H9 (cell line): ENCODE results near the gene C1orf56. TPM values are rescaled to one million over a fixed set of nuclear protein-coding genes. Genes with fewer than 3 reads are reported as not detected.

Experiments used
- DNase-seq: peaks from one replicate; pipeline ENCODE4 v3.0.0-alpha.2; 2017
- H2AFZ ChIP-seq: one replicate; pipeline ENCODE4 v1.6.1; 2013; ENCODE audit warnings: mild to moderate bottlenecking, low read length, control low read depth, moderate library complexity
- H2AK5ac ChIP-seq: 2 replicates; pipeline ENCODE4 v1.6.1; 2013; ENCODE audit warnings: low read length, control low read depth, mixed read lengths; ENCODE audit not compliant: insufficient read length
- H2BK120ac ChIP-seq: one replicate; pipeline ENCODE4 v1.6.1; 2013; ENCODE audit warnings: low read depth, mild to moderate bottlenecking, low read length, control low read depth, inconsistent platforms; ENCODE audit not compliant: poor library complexity, severe bottlenecking
- H2BK12ac ChIP-seq: 2 replicates; pipeline ENCODE4 v1.6.1; 2013; ENCODE audit warnings: low read length, control low read depth, mixed read lengths, low read depth; ENCODE audit not compliant: insufficient read length
- H2BK15ac ChIP-seq: 2 replicates; pipeline ENCODE4 v1.6.1; 2013; ENCODE audit warnings: low read depth, low read length, control low read depth
- H2BK20ac ChIP-seq: one replicate; pipeline ENCODE4 v1.6.1; 2013; ENCODE audit warnings: low read depth, mild to moderate bottlenecking, low read length, control low read depth, inconsistent platforms; ENCODE audit not compliant: poor library complexity, severe bottlenecking
- H2BK5ac ChIP-seq: 2 replicates; pipeline ENCODE4 v1.6.1; 2013; ENCODE audit warnings: low read length, control low read depth, mixed read lengths; ENCODE audit not compliant: insufficient read length
- H3K14ac ChIP-seq: 2 replicates; pipeline ENCODE4 v1.6.1; 2013; ENCODE audit warnings: low read length, control low read depth; ENCODE audit not compliant: insufficient read depth
- H3K18ac ChIP-seq: 2 replicates; pipeline ENCODE4 v1.6.1; 2013; ENCODE audit warnings: low read depth, mild to moderate bottlenecking, mixed read lengths, low read length, control low read depth; ENCODE audit not compliant: insufficient read length
- H3K23ac ChIP-seq: 2 replicates; pipeline ENCODE4 v1.6.1; 2013; ENCODE audit warnings: low read length, control low read depth, mixed read lengths, low read depth; ENCODE audit not compliant: insufficient read length
- H3K23me2 ChIP-seq: 2 replicates; pipeline ENCODE4 v1.6.1; 2013; ENCODE audit warnings: low read depth, mild to moderate bottlenecking, mixed read lengths, low read length, control low read depth; ENCODE audit not compliant: insufficient read length, poor library complexity, severe bottlenecking
- H3K27ac ChIP-seq: 2 replicates; pipeline ENCODE4 v1.5.1; 2013; ENCODE audit warnings: low read length, control low read depth, mixed read lengths, low read depth; ENCODE audit not compliant: insufficient read length
- H3K27me3 ChIP-seq: 2 replicates; pipeline ENCODE4 v1.6.1; 2013; ENCODE audit warnings: low read length, control low read depth, inconsistent platforms; ENCODE audit not compliant: insufficient read depth
- H3K4ac ChIP-seq: 2 replicates; pipeline ENCODE4 v1.6.1; 2013; ENCODE audit warnings: low read depth, mild to moderate bottlenecking, control low read depth, inconsistent platforms, low read length, moderate library complexity
- H3K4me1 ChIP-seq: 2 replicates; pipeline ENCODE4 v1.6.1; 2013; ENCODE audit warnings: low read length, control low read depth, inconsistent platforms; ENCODE audit not compliant: insufficient read depth
- H3K4me2 ChIP-seq: 2 replicates; pipeline ENCODE4 v1.6.1; 2013; ENCODE audit warnings: low read length, control low read depth, mixed read lengths; ENCODE audit not compliant: insufficient read length, insufficient read depth
- H3K56ac ChIP-seq: 2 replicates; pipeline ENCODE4 v1.6.1; 2013; ENCODE audit warnings: low read depth, mild to moderate bottlenecking, mixed read lengths, low read length, control low read depth; ENCODE audit not compliant: insufficient read length
- H3K79me1 ChIP-seq: 2 replicates; pipeline ENCODE4 v1.6.1; 2013; ENCODE audit warnings: low read depth, mild to moderate bottlenecking, moderate library complexity, low read length, control low read depth, inconsistent platforms; ENCODE audit not compliant: insufficient read depth, poor library complexity, severe bottlenecking
- H3K79me2 ChIP-seq: 2 replicates; pipeline ENCODE4 v1.6.1; 2013; ENCODE audit warnings: low read length, control low read depth, inconsistent platforms; ENCODE audit not compliant: insufficient read depth
- H3K9ac ChIP-seq: 2 replicates; pipeline ENCODE4 v1.6.1; 2013; ENCODE audit warnings: low read length, control low read depth, mixed read lengths; ENCODE audit not compliant: insufficient read length; ENCODE audit errors: extremely low read depth
- H3K9me3 ChIP-seq: one replicate; pipeline ENCODE4 v1.6.1; 2013; ENCODE audit warnings: low read depth, low read length, inconsistent platforms; ENCODE audit not compliant: control insufficient read depth
- H3T11ph ChIP-seq: one replicate; pipeline ENCODE4 v1.6.1; 2013; ENCODE audit warnings: mild to moderate bottlenecking, low read length, control low read depth, inconsistent platforms
- H4K20me1 ChIP-seq: one replicate; pipeline ENCODE4 v1.6.1; 2013; ENCODE audit not compliant: control insufficient read depth, insufficient read length, insufficient read depth
- H4K5ac ChIP-seq: 2 replicates; pipeline ENCODE4 v1.6.1; 2013; ENCODE audit warnings: low read depth, mild to moderate bottlenecking, mixed read lengths, low read length, control low read depth; ENCODE audit not compliant: insufficient read length
- H4K8ac ChIP-seq: replicated peaks from 2 replicates; pipeline ENCODE4 v1.6.1; 2013; ENCODE audit warnings: low read length, control low read depth, mixed read lengths, low read depth; ENCODE audit not compliant: insufficient read length
- H4K91ac ChIP-seq: 2 replicates; pipeline ENCODE4 v1.6.1; 2013; ENCODE audit warnings: low read depth, mild to moderate bottlenecking, moderate library complexity, mixed read lengths, low read length, control low read depth; ENCODE audit not compliant: insufficient read length
- H3K27ac Mint-ChIP-seq, 3 experiments: 2 replicates in 2 of 3; 3 replicates in 1 of 3; pipeline ENCODE4 v1.8.0; 2020 to 2021; ENCODE audit warnings: mixed read lengths in 3 of 3, mild to moderate bottlenecking in 1 of 3, moderate library complexity in 1 of 3
- H3K27me3 Mint-ChIP-seq: 2 replicates; pipeline ENCODE4 v1.8.0; 2021; ENCODE audit warnings: low read depth, mild to moderate bottlenecking, moderate library complexity, mixed read lengths
- H3K36me3 Mint-ChIP-seq, 3 experiments: 2 replicates in 2 of 3; 3 replicates in 1 of 3; pipeline ENCODE4 v1.8.0; 2020 to 2021; ENCODE audit warnings: low read depth in 3 of 3, mixed read lengths in 3 of 3; ENCODE audit not compliant: insufficient read depth in 1 of 3
- H3K4me1 Mint-ChIP-seq, 2 experiments: 2 replicates each; pipeline ENCODE4 v1.8.0; 2020; ENCODE audit warnings: mixed read lengths in 2 of 2
- H3K4me3 Mint-ChIP-seq, 2 experiments: 2 replicates in 1 of 2; 3 replicates in 1 of 2; pipeline ENCODE4 v1.8.0; 2020 to 2021; ENCODE audit warnings: mild to moderate bottlenecking in 2 of 2, mixed read lengths in 2 of 2, moderate library complexity in 1 of 2
- H3K9me3 Mint-ChIP-seq, 2 experiments: 2 replicates in 1 of 2; 3 replicates in 1 of 2; pipeline ENCODE4 v1.8.0; 2020; ENCODE audit warnings: mild to moderate bottlenecking in 2 of 2, mixed read lengths in 2 of 2, moderate library complexity in 1 of 2
- WGBS: extraction: QIAGEN DNeasy Blood & Tissue Kit; methylation state at CpG from one replicate; pipeline ENCODE4 v1.1.7; 2013; ENCODE audit warnings: missing lambda C conversion rate, low lambda C conversion rate, mixed read lengths; ENCODE audit not compliant: insufficient read length; ENCODE audit errors: extremely low coverage; 5-methylcytosine and 5-hydroxymethylcytosine counted together
- total RNA-seq: library from RNA; stranded (reverse); gene quantifications from 2 replicates; pipeline ENCODE4 v1.2.1, GENCODE V29; 2021
- TF ChIP-seq, protein P1 (sequence below): fragments of 200-600 bp; sonication (generic); conservative IDR thresholded peaks from 3 replicates; pipeline ENCODE4 v1.8.0; 2021; ENCODE audit warnings: antibody characterized with exemption, mild to moderate bottlenecking

C1orf56 gene
- total RNA-seq, 1 experiment from 2014 or later: 4.8 TPM

DNA sequence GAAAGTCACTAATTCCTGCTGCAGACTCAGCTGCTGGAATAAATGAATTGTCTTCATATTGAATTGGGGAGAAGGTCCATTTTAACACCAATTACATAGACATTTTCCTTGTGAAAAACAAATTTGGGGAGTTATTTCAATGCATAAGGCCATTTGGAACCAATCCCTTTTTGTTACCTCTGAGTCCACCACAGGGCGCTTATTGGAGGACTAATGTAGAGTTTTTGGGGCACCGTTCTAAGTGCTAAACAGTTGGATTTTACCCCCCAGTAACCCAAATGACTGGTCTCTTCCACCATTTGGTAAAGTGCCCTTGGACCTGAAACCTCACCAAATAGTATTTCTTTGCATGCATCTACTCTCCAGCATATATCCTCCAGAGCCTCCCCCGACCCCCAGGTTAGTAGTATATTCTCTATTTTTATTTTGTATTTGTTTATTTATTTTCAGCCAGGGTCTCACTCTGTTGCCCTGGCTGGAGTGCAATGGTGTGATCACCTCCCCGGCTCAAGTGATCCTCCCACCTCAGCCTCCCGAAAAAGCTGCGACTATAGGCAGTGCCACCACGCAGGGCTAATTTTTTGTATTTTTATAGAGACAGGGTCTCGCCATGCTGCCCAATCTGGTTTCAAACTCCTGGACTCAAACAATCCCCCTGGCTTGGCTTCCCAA is 37.7 kb upstream of the C1orf56 start:
- no peak overlapping the region for H2BK15ac ChIP-seq
- H4K91ac ChIP-seq: no peak overlapping the region
- no peak overlapping the region for H2AFZ ChIP-seq
- H3K23me2 ChIP-seq: peaks cover 13% of the 10 kb centered on the region
- no peak overlapping the region for H3K56ac ChIP-seq
- H4K20me1 ChIP-seq: no peaks in the 10 kb centered on the region
- H2BK5ac ChIP-seq: no peak overlapping the region
- WGBS: no CpG with 5 or more reads among the region's 8 CpGs
- no peaks in the 10 kb centered on the region; the same call in 1 of the 2 replicates for H3K79me2 ChIP-seq
- H3K4ac ChIP-seq: no peak overlapping the region
- no peak for DNase-seq
- no peak overlapping the region for H2AK5ac ChIP-seq
- Mint-ChIP-seq H3K36me3 (no peaks in the 10 kb centered on the region), H3K9me3 (no peaks in the 10 kb centered on the region; a peak in 2 of 5 replicates), H3K27ac (no peak overlapping the region), H3K4me1 (peaks cover 35 to 39% of the 10 kb centered on the region in 2 experiments), H3K27me3 (no peaks in the 10 kb centered on the region; the same call in 1 of the 2 replicates), H3K4me3 (peak overlapping the region; percentile 97 to 99)
- no peak overlapping the region for H2BK120ac ChIP-seq
- no peak overlapping the region for H3K4me2 ChIP-seq
- no peak overlapping the region for H2BK20ac ChIP-seq
- H3K23ac ChIP-seq: no peak overlapping the region
- H3K18ac ChIP-seq: no peak overlapping the region
- H3K79me1 ChIP-seq: no peaks in the 10 kb centered on the region
- TF ChIP-seq, protein P1, sequence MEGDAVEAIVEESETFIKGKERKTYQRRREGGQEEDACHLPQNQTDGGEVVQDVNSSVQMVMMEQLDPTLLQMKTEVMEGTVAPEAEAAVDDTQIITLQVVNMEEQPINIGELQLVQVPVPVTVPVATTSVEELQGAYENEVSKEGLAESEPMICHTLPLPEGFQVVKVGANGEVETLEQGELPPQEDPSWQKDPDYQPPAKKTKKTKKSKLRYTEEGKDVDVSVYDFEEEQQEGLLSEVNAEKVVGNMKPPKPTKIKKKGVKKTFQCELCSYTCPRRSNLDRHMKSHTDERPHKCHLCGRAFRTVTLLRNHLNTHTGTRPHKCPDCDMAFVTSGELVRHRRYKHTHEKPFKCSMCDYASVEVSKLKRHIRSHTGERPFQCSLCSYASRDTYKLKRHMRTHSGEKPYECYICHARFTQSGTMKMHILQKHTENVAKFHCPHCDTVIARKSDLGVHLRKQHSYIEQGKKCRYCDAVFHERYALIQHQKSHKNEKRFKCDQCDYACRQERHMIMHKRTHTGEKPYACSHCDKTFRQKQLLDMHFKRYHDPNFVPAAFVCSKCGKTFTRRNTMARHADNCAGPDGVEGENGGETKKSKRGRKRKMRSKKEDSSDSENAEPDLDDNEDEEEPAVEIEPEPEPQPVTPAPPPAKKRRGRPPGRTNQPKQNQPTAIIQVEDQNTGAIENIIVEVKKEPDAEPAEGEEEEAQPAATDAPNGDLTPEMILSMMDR: no peak
- no peaks in the 10 kb centered on the region for H3K27me3 ChIP-seq
- no peak overlapping the region for H3K9ac ChIP-seq
- H3T11ph ChIP-seq: no peak overlapping the region
- H3K4me1 ChIP-seq: peaks cover 5% of the 10 kb centered on the region; the same call in 1 of the 2 replicates
- no peak overlapping the region for H3K27ac ChIP-seq
- H2BK12ac ChIP-seq: no peak overlapping the region
- no peak overlapping the region for H4K8ac ChIP-seq
- H3K14ac ChIP-seq: no peak overlapping the region
- no peaks in the 10 kb centered on the region for H3K9me3 ChIP-seq
- no peak overlapping the region for H4K5ac ChIP-seq
